Transverse colon (tissue), 4 donors: Measurements from ENCODE around the gene EARS2. TPM values are rescaled to one million over a fixed set of nuclear protein-coding genes. Genes with fewer than 3 reads are reported as not detected.

Experiments
- DNase-seq: peaks from one replicate; pipeline ENCODE4 v3.0.0-alpha.2; 2019
- H3K27ac ChIP-seq, 4 donors: fragments of 200-600 bp; sonication (generic); 2 replicates each; pipeline ENCODE4 v1.5.1; 2016 to 2018; ENCODE audit warnings: inconsistent platforms in 4 of 4
- H3K27me3 ChIP-seq: fragments of 200-600 bp; sonication (generic); 2 replicates; pipeline ENCODE4 v1.5.1; 2017; ENCODE audit warnings: inconsistent platforms
- H3K36me3 ChIP-seq, 4 donors: fragments of 200-600 bp; sonication (generic); 2 replicates each; pipeline ENCODE4 v1.5.1; 2017 to 2019; ENCODE audit warnings: inconsistent platforms in 4 of 4
- H3K4me1 ChIP-seq, 4 donors: fragments of 200-600 bp; sonication (generic); 2 replicates each; pipeline ENCODE4 v1.5.1; 2017 to 2020; ENCODE audit warnings: inconsistent platforms in 4 of 4
- H3K4me3 ChIP-seq, 4 donors: fragments of 200-600 bp; sonication (generic); 1 replicate in 1 of 4; 2 replicates in 3 of 4; pipeline versions ENCODE4 v1.5.1 to v1.6.1; 2017 to 2019; ENCODE audit warnings: inconsistent platforms in 4 of 4
- H3K9me3 ChIP-seq, 2 donors: fragments of 200-600 bp; sonication (generic); 2 replicates each; pipeline ENCODE4 v1.5.1; 2017 to 2019; ENCODE audit warnings: inconsistent platforms in 2 of 2
- CTCF ChIP-seq, 5 experiments: fragments of 200-600 bp in 3 of 5; fragments of 450-650 bp in 2 of 5; sonication (generic) in 3 of 5; IDR thresholded peaks; 1 replicate in 2 of 5; 2 replicates in 3 of 5; pipeline ENCODE4 v1.5.1; 2016 to 2017; ENCODE audit warnings: antibody characterized with exemption in 5 of 5, inconsistent platforms in 3 of 5, mild to moderate bottlenecking in 2 of 5, moderate library complexity in 1 of 5
- EP300 ChIP-seq: sonication (generic); formaldehyde crosslinking; IDR thresholded peaks from one replicate; pipeline ENCODE4 v1.6.1; 2017; ENCODE audit warnings: antibody characterized with exemption, low read depth
- POLR2A ChIP-seq: fragments of 450-650 bp; IDR thresholded peaks from one replicate; pipeline ENCODE4 v1.6.1; 2016; ENCODE audit warnings: antibody characterized with exemption, mild to moderate bottlenecking, moderate library complexity
- POLR2AphosphoS5 ChIP-seq, 3 donors: sonication (generic); formaldehyde crosslinking; IDR thresholded peaks; one replicate each; pipeline ENCODE4 v1.6.1; 2016; ENCODE audit warnings: antibody characterized with exemption in 3 of 3
- WGBS, 2 donors: methylation state at CpG; one replicate each; pipeline ENCODE4 v1.1.5; 2018; ENCODE audit warnings: low coverage in 1 of 2; 5-methylcytosine and 5-hydroxymethylcytosine counted together
- in situ Hi-C, 4 donors: fragments of 200-750 bp; cut with MboI; loops; one replicate each; pipeline versions ENCODE4 v1.15.0 to v1.15.1; 2017; ENCODE audit warnings: low sequenced_read_pairs in 3 of 4, low pct_ligation_motif_present in 1 of 4, low pct_unique_long_range_greater_than_20kb in 1 of 4
- intact Hi-C: fragments of 100-400 bp; cut with DNase I; formaldehyde crosslinking; loops from one replicate; pipeline ENCODE4 v1.15.1; 2023; ENCODE audit warnings: low total_unique reads
- total RNA-seq, 4 donors: library from RNA; depleted of rRNA; stranded (reverse); fragments of >200 nt; gene quantifications; one replicate each; pipeline ENCODE4 v1.1.0, GENCODE V29; 2016

The EARS2 gene
- total RNA-seq, 4 donors from 2014 or later = 9.4 to 88.2 (median 14.3) TPM

- no peaks in the 10 kb centered on the region for H3K27me3 ChIP-seq
- TF ChIP-seq POLR2A (no peak), EP300 (no peak), POLR2AphosphoS5 (IDR thresholded peaks at IDR 0.05) (no peak), CTCF (IDR thresholded peaks at IDR 0.05) (no peak)
- no peaks in the 10 kb centered on the region for H3K4me1 ChIP-seq
- no peak for DNase-seq
- intact Hi-C loops (no loop called here), in situ Hi-C loops (no loop called here)
- H3K9me3 ChIP-seq = no peaks in the 10 kb centered on the region
- no peak overlapping the region for H3K4me3 ChIP-seq
- no peak overlapping the region for H3K27ac ChIP-seq
- H3K36me3 ChIP-seq = peaks cover 0 to 23% (median 8%) of the 10 kb centered on the region in 4 donors
- 81 to 100% methylated on average over 1 of the region's 1 CpG for WGBS, 2 donors
These were observed 18.3 kb downstream of the EARS2 start for GRCh38 chr16:23538919-23539278.

DNA sequence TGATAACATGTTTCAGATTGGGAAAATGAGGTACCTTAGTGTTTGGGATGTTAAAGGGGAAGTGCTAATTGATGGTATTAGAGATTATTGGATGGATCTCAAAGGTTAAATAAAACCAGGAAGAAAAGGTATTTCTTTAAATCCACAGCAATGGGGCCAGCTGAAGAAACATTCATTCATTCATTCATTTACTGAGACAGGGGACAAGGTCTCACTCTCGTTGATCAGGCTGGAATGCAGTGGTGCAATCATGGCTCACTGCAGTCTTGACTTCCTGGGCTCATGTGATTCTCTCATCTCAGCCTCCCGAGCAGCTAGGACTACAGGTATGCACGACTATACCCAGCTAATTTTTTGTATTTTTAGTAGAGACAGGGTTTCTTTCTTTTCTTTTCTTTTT is 19.8 kb downstream of the EARS2 start:
- no peak for DNase-seq
- Histone ChIP-seq H3K9me3 (no peaks in the 10 kb centered on the region), H3K36me3 (peaks cover 0 to 36% (median 12%) of the 10 kb centered on the region in 4 donors), H3K27ac (no peak overlapping the region), H3K4me3 (no peak overlapping the region), H3K4me1 (no peaks in the 10 kb centered on the region), H3K27me3 (no peaks in the 10 kb centered on the region)
- WGBS, 2 donors = 80 to 84% methylated on average over 1 to 3 of the region's 3 CpGs
- in situ Hi-C loops = no loop called here
- TF ChIP-seq POLR2A = no peak
- no peak for TF ChIP-seq POLR2AphosphoS5 (IDR thresholded peaks at IDR 0.05)
- intact Hi-C loops = no loop called here

GRCh38 chr16:23535901-23536300 is 21.2 kb downstream of the EARS2 start:
- DNase-seq = no peak
- H3K36me3 ChIP-seq = peaks cover 0 to 38% (median 12%) of the 10 kb centered on the region in 4 donors
- no peak overlapping the region for H3K4me3 ChIP-seq
- H3K27ac ChIP-seq = no peak overlapping the region
- intact Hi-C loops = no loop called here
- in situ Hi-C loops = no loop called here
- TF ChIP-seq EP300 (no peak), POLR2AphosphoS5 (IDR thresholded peaks at IDR 0.05) (no peak), CTCF (IDR thresholded peaks at IDR 0.05) (no peak), POLR2A (no peak)
- WGBS, 2 donors = 79% methylated on average over 2 of the region's 2 CpGs; no CpG with 5 or more reads in 1 of the 2 donors
- no peaks in the 10 kb centered on the region for H3K9me3 ChIP-seq
- H3K4me1 ChIP-seq = no peaks in the 10 kb centered on the region
- H3K27me3 ChIP-seq = no peaks in the 10 kb centered on the region

GRCh38 chr16:23534868-23535860 is 22.0 kb downstream of the EARS2 start:
- H3K27me3 ChIP-seq = no peaks in the 10 kb centered on the region
- DNase-seq = no peak
- in situ Hi-C loops = no loop called here
- intact Hi-C loops = no loop called here
- H3K36me3 ChIP-seq = peaks cover 0 to 36% (median 11%) of the 10 kb centered on the region in 4 donors
- H3K9me3 ChIP-seq = no peaks in the 10 kb centered on the region
- WGBS, 2 donors = 92 to 100% methylated on average over 3 to 18 of the region's 19 CpGs
- H3K4me1 ChIP-seq = no peaks in the 10 kb centered on the region
- TF ChIP-seq POLR2A = no peak
- no peak for TF ChIP-seq EP300
- TF ChIP-seq CTCF (IDR thresholded peaks at IDR 0.05) = no peak
- TF ChIP-seq POLR2AphosphoS5 (IDR thresholded peaks at IDR 0.05) = no peak
- H3K4me3 ChIP-seq = no peak overlapping the region
- no peak overlapping the region for H3K27ac ChIP-seq
